H1 (cell line): Measurements from ENCODE around the gene KIAA0513.

Experiments
- ASH2L ChIP-seq: fragments of 200-600, 300-600 bp; sonication (generic); IDR thresholded peaks from one replicate; pipeline ENCODE4 v1.7.1; 2017; ENCODE audit warnings: low read length
- ATF2 ChIP-seq: IDR thresholded peaks from 2 replicates; pipeline ENCODE4 v1.6.1; 2012; ENCODE audit warnings: low read length, inconsistent platforms
- ATF3 ChIP-seq: IDR thresholded peaks from 2 replicates; pipeline ENCODE4 v1.6.1; 2011; ENCODE audit warnings: low read depth, mild to moderate bottlenecking, low read length; ENCODE audit not compliant: insufficient read depth
- CBX8 ChIP-seq: fragments of 300-800, 300-1000 bp; sonication (generic); IDR thresholded peaks from 2 replicates; pipeline ENCODE4 v1.7.1; 2016; ENCODE audit warnings: low read depth, low read length, borderline replicate concordance
- CREB1 ChIP-seq: IDR thresholded peaks from 2 replicates; pipeline ENCODE4 v1.6.1; 2012; ENCODE audit warnings: inconsistent platforms
- CTCF ChIP-seq, 3 experiments: IDR thresholded peaks; 1 replicate in 2 of 3; 2 replicates in 1 of 3; pipeline versions ENCODE4 v1.5.1 to v1.6.1; 2011; ENCODE audit warnings: low read length in 3 of 3, mild to moderate bottlenecking in 3 of 3, inconsistent platforms in 2 of 3, low read depth in 1 of 3, moderate library complexity in 1 of 3; ENCODE audit not compliant: insufficient read depth in 1 of 3; ENCODE audit errors: control extremely low read depth in 1 of 3
- EP300 ChIP-seq, 2 experiments: IDR thresholded peaks; 1 replicate in 1 of 2; 2 replicates in 1 of 2; pipeline ENCODE4 v1.6.1; 2011 to 2012; ENCODE audit warnings: low read depth in 2 of 2, low read length in 2 of 2, mild to moderate bottlenecking in 2 of 2, borderline replicate concordance in 1 of 2, inconsistent platforms in 1 of 2, moderate library complexity in 1 of 2
- EZH2 ChIP-seq: fragments of 200-600 bp; sonication (generic); IDR thresholded peaks from 2 replicates; pipeline ENCODE4 v1.7.1; 2012; ENCODE audit warnings: low read depth, mild to moderate bottlenecking, moderate library complexity, low read length, inconsistent platforms; ENCODE audit not compliant: severe bottlenecking
- MAFK ChIP-seq: IDR thresholded peaks from 2 replicates; pipeline ENCODE4 v1.6.1; 2012; ENCODE audit warnings: low read depth, mild to moderate bottlenecking, improper control_type of control experiment, low read length
- SRF ChIP-seq: IDR thresholded peaks from 2 replicates; pipeline ENCODE4 v1.6.1; 2011; ENCODE audit warnings: mild to moderate bottlenecking, low read depth, low read length, moderate library complexity
- TAF1 ChIP-seq: IDR thresholded peaks from 2 replicates; pipeline ENCODE4 v1.6.1; 2011; ENCODE audit warnings: mild to moderate bottlenecking, low read depth, low read length
- TBP ChIP-seq: IDR thresholded peaks from 2 replicates; pipeline ENCODE4 v1.6.1; 2011; ENCODE audit warnings: low read depth, low read length, improper control_type of control experiment
- ZNF274 ChIP-seq: IDR thresholded peaks from 2 replicates; pipeline ENCODE4 v1.7.0; 2012; ENCODE audit warnings: low read length, borderline replicate concordance; ENCODE audit errors: extremely low read depth

- TF ChIP-seq EP300 (IDR thresholded peaks at IDR 0.05; ENCODE audit: borderline replicate concordance in 1 of 2, low read depth in 2 of 2, low read length in 2 of 2), result no peak
- no peak for TF ChIP-seq EZH2
- TF ChIP-seq ATF3, result no peak
- TF ChIP-seq CREB1, result no peak
- no peak for TF ChIP-seq CTCF (IDR thresholded peaks at IDR 0.05; ENCODE audit: control extremely low read depth in 1 of 3, insufficient read depth in 1 of 3, low read depth in 1 of 3, low read length in 3 of 3)
- TF ChIP-seq TAF1, result no peak
- no peak for TF ChIP-seq ZNF274
- no peak for TF ChIP-seq ATF2
- TF ChIP-seq CBX8, result no peak
- TF ChIP-seq MAFK, result no peak
- TF ChIP-seq ASH2L, result no peak
- no peak for TF ChIP-seq TBP
- no peak for TF ChIP-seq SRF
Measured at GRCh38 chr16:85140455-85141012, 112.9 kb downstream of the KIAA0513 start.
